ENCODE measurements around the gene GPRIN3.
"Not testable (repeated sequence)": the region's sequence is repeated elsewhere in the genome, so short reads cannot be mapped to it uniquely, and the experiment has no call there.

- not testable (repeated sequence) for TF ChIP-seq SUZ12 (IDR thresholded peaks at IDR 0.05; ENCODE audit: extremely low read depth, insufficient read depth, insufficient read length); ZNF274 (IDR thresholded peaks at IDR 0.05; ENCODE audit: low read depth, low read length); YY1 (IDR thresholded peaks at IDR 0.05; ENCODE audit: insufficient read depth, insufficient read length)
Observed at GRCh38 chr4:89254347-89254746, 53.3 kb downstream of the GPRIN3 start.
